Measurements from ENCODE around the gene EFHB. TPM values are rescaled to one million over a fixed set of nuclear protein-coding genes. Genes with fewer than 3 reads are reported as not detected.

The EFHB gene
- total and polyA plus RNA-seq, 10 of the 15 experiments (the other 5 are each of a cell fraction or from before 2014, with no cell fraction given): 0.12 to 0.95 (median 0.53) TPM; not detected in 3

GRCh38 chr3:19954676-19955075 lies 20.7 kb upstream of the EFHB start (continued):
- TF ChIP-seq BCLAF1 (IDR thresholded peaks at IDR 0.05) (no peak), SPI1 (IDR thresholded peaks at IDR 0.05; ENCODE audit: borderline replicate concordance, insufficient read depth, low read depth, low read length) (no peak), POU2F2 (IDR thresholded peaks at IDR 0.05; ENCODE audit: borderline replicate concordance, low read depth, low read length) (no peak), IKZF2 (IDR thresholded peaks at IDR 0.05) (no peak), SREBF1 (IDR thresholded peaks at IDR 0.05; ENCODE audit: low read length) (no peak), BCL11A (IDR thresholded peaks at IDR 0.05; ENCODE audit: low read depth, low read length) (no peak)

- Histone ChIP-seq H3K27ac (ENCODE audit: control insufficient read depth, insufficient read depth) (no peak overlapping the region), H3K4me3 (0 out of 2 replicates have a peak overlapping the region, but pooled peaks have one; percentile 87), H3K9ac (ENCODE audit: control insufficient read depth, insufficient read depth, low read length) (no peak overlapping the region), H3K4me2 (ENCODE audit: control insufficient read depth, insufficient read depth) (peak overlapping the region; percentile 18; the same call in 1 of the 2 replicates), H3K79me2 (ENCODE audit: control insufficient read depth, insufficient read depth, low read length) (peaks cover 77% of the 10 kb centered on the region), H3K27me3 (replicated peaks in 1 of 2; ENCODE audit: control insufficient read depth in 2 of 2, insufficient read depth in 2 of 2, low read length in 1 of 2) (no peaks in the 10 kb centered on the region), H4K20me1 (ENCODE audit: control insufficient read depth, insufficient read depth) (0 out of 2 replicates have a peak, but pooled peaks cover 3% of the 10 kb centered on the region), H2AFZ (ENCODE audit: control insufficient read depth, low read depth, low read length) (no peak overlapping the region), H3K36me3 (ENCODE audit: control insufficient read depth in 2 of 2, insufficient read depth in 2 of 2, low read length in 1 of 2) (peaks cover 0 to 20% of the 10 kb centered on the region in 2 experiments), H3K9me3 (replicated peaks; ENCODE audit: control insufficient read depth, insufficient read depth, low read length) (no peaks in the 10 kb centered on the region; the same call in 2 of the 3 replicates), H3K4me1 (ENCODE audit: control insufficient read depth, insufficient read depth, low read length) (peaks cover 3% of the 10 kb centered on the region; the same call in 1 of the 2 replicates)
- 74% methylated on average over 2 of the region's 2 CpGs for WGBS (ENCODE audit: insufficient coverage, insufficient replicate concordance, low lambda C conversion rate, missing lambda C conversion rate)
- no TSS peak for BruUV-seq (replicated peaks)
- ChIA-PET SMC1A (ENCODE audit: uncharacterized antibody, unreplicated experiment) (interaction anchor here (1.4 to 3.3 kb wide), 3 partner anchors 75 to 236 kb away, joined by 4 to 14 read pairs (median 5); partner anchors contain the start of genes KAT2B and SGO1), POLR2A (interaction anchor here (1.2 to 1.3 kb wide), 2 partner anchors 19 to 91 kb away, joined by 4 to 6 read pairs; no protein-coding TSS in a partner anchor), CTCF (interaction anchor here (0.8 to 1.9 kb wide), 3 partner anchors 10 to 84 kb away, joined by 3 to 5 read pairs (median 4); no protein-coding TSS in a partner anchor), RAD21 (ENCODE audit: unreplicated experiment) (interaction anchor here (1.0 to 2.1 kb wide), 2 partner anchors 99 to 236 kb away, joined by 3 to 5 read pairs; partner anchors contain the start of gene SGO1)
- TF ChIP-seq RUNX3 (IDR thresholded peaks at IDR 0.05; ENCODE audit: low read length) (no peak), TCF3 (IDR thresholded peaks at IDR 0.05; ENCODE audit: borderline replicate concordance, insufficient read depth, low read depth, low read length) (no peak), MXI1 (IDR thresholded peaks at IDR 0.05; ENCODE audit: low read depth, low read length) (no peak), RBBP5 (conservative IDR thresholded peaks at IDR 0.05) (no peak), POLR2AphosphoS5 (IDR thresholded peaks at IDR 0.05; ENCODE audit: low read length) (no peak), CHD2 (IDR thresholded peaks at IDR 0.05; ENCODE audit: borderline replicate concordance, low read depth, low read length) (no peak)
- intact Hi-C loops (cut with micrococcal nuclease; ENCODE audit: unreplicated experiment): no loop called here
- no peak for FAIRE-seq
- no peak for ATAC-seq
- DNase-seq (ENCODE audit: low read depth, low spot score): no peak
- in situ Hi-C loops (cut with MboI): no loop called here
Measured at GRCh38 chr3:19950316-19950715, 16.3 kb upstream of the EFHB start.

Data from GM12878 (cell line).